ENCODE measurements around the gene MOB1A.
A peak's percentile ranks its signal among the peaks of the same experiment; 100 is the strongest.

- TF ChIP-seq CTCF (IDR thresholded peaks at IDR 0.05 in 2 of 3, conservative IDR thresholded peaks at IDR 0.05 in 1 of 3; ENCODE audit: control insufficient read depth in 2 of 3, extremely low read depth in 1 of 3, insufficient read depth in 1 of 3, low read depth in 3 of 3, low read length in 3 of 3) (no peak), HDAC6 (IDR thresholded peaks at IDR 0.05; ENCODE audit: unreplicated experiment) (no peak), EP300 (IDR thresholded peaks at IDR 0.05; ENCODE audit: borderline replicate concordance in 1 of 2, control insufficient read depth in 1 of 2, low read depth in 2 of 2, low read length in 2 of 2) (0 out of 4 replicates have a peak, but pooled peaks of 1 of the 2 experiments have one; percentile 17)
Measured at GRCh38 chr2:74178211-74179062, at the start of gene MOB1A.

Measured in GM12878 (cell line).